ENCODE measurements around the gene CXXC4. TPM values are rescaled to one million over a fixed set of nuclear protein-coding genes. Genes with fewer than 3 reads are reported as not detected.

CXXC4 gene
- total RNA-seq, 5 donors from 2014 or later (not counting 1 experiment from before 2014, with no cell fraction given) = 0.09 to 0.20 (median 0.13) TPM; not detected in 1

DNA sequence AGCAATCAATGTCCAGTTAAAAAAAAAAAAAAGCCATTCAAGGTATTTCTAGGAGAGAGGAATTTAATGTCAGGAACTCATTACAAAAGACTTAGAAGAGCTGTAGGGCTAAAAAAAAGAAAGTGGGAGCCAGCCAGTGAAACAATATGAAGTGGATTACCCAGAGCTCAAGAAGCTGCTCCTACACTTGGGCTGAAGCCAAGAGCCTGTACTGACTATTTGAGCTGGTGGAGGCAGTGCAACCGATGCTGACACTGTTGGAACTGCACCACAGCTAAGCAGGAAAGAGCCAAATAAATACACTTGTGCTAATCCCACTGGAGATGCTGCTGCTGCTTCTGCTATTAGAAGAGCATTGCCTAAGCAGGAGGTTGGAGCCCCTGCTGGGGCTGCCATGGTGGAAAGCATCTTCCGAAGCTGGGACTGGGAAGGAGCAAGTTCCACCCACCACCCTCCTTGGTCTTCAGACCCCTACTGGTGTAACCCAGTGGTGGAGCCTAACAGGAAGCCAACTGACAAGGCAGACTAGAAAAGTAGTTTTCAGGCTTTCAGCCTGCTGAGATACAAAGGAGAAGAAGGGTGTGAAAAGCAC lies 65.4 kb downstream of the CXXC4 start:
- no peaks in the 10 kb centered on the region for H3K4me1 Mint-ChIP-seq
- H3K27ac Mint-ChIP-seq = no peak overlapping the region
- H3K4me3 Mint-ChIP-seq = no peak overlapping the region
- Histone ChIP-seq H3K36me3 (ENCODE audit: control insufficient read depth in 2 of 2, extremely low read depth in 1 of 2, insufficient read depth in 1 of 2, low read length in 1 of 2) (no peaks in the 10 kb centered on the region), H3K4me3 (ENCODE audit: control insufficient read depth in 1 of 2, extremely low read depth in 1 of 2, low read length in 1 of 2) (no peak overlapping the region), H3K27ac (ENCODE audit: low read length) (no peak overlapping the region), H3K9me3 (no peaks in the 10 kb centered on the region), H3K4me1 (ENCODE audit: control insufficient read depth in 1 of 2, extremely low read depth in 1 of 2, insufficient read depth in 2 of 2, low read length in 2 of 2) (no peaks in the 10 kb centered on the region), H3K27me3 (replicated peaks in 1 of 2; ENCODE audit: control insufficient read depth in 2 of 2, extremely low read depth in 1 of 2, insufficient read depth in 2 of 2, low read length in 1 of 2) (no peaks in the 10 kb centered on the region)
- no peaks in the 10 kb centered on the region for H3K27me3 Mint-ChIP-seq
- CTCF ChIA-PET = interaction anchor here in 1 of 2 donors (0.5 kb wide), 1 partner anchor 30 kb away, joined by 3 read pairs; no protein-coding TSS in a partner anchor
- H3K36me3 Mint-ChIP-seq = no peaks in the 10 kb centered on the region
- peaks cover 0 to 11% (median 3%) of the 10 kb centered on the region in 3 donors for H3K9me3 Mint-ChIP-seq
- 89% methylated on average over 1 of the region's 2 CpGs for WGBS (ENCODE audit: insufficient coverage)
- POLR2A ChIA-PET = no interaction called here
- DNase-seq (no peak), ATAC-seq (replicated peaks in 1 of 4) (no peak)

GRCh38 chr4:104425948-104426347 lies 68.7 kb downstream of the CXXC4 start:
- Histone ChIP-seq H3K27me3 (replicated peaks in 1 of 2; ENCODE audit: control insufficient read depth in 2 of 2, extremely low read depth in 1 of 2, insufficient read depth in 2 of 2, low read length in 1 of 2) (no peaks in the 10 kb centered on the region), H3K4me3 (ENCODE audit: control insufficient read depth in 1 of 2, extremely low read depth in 1 of 2, low read length in 1 of 2) (no peak overlapping the region), H3K36me3 (ENCODE audit: control insufficient read depth in 2 of 2, extremely low read depth in 1 of 2, insufficient read depth in 1 of 2, low read length in 1 of 2) (no peaks in the 10 kb centered on the region), H3K4me1 (ENCODE audit: control insufficient read depth in 1 of 2, extremely low read depth in 1 of 2, insufficient read depth in 2 of 2, low read length in 2 of 2) (no peaks in the 10 kb centered on the region), H3K27ac (ENCODE audit: low read length) (no peak overlapping the region), H3K9me3 (no peaks in the 10 kb centered on the region)
- no peak for ATAC-seq (replicated peaks in 1 of 4)
- no peaks in the 10 kb centered on the region for H3K4me1 Mint-ChIP-seq
- POLR2A ChIA-PET = no interaction called here
- CTCF ChIA-PET = no interaction called here
- 57% methylated on average over 1 of the region's 2 CpGs for WGBS (ENCODE audit: insufficient coverage)
- peaks cover 0 to 11% (median 0%) of the 10 kb centered on the region in 3 donors for H3K9me3 Mint-ChIP-seq
- no peak overlapping the region for H3K27ac Mint-ChIP-seq
- DNase-seq = no peak
- no peaks in the 10 kb centered on the region for H3K27me3 Mint-ChIP-seq
- H3K36me3 Mint-ChIP-seq = no peaks in the 10 kb centered on the region
- H3K4me3 Mint-ChIP-seq = no peak overlapping the region

- Histone ChIP-seq H3K9me3 (no peaks in the 10 kb centered on the region), H3K4me1 (ENCODE audit: control insufficient read depth in 1 of 2, extremely low read depth in 1 of 2, insufficient read depth in 2 of 2, low read length in 2 of 2) (no peaks in the 10 kb centered on the region), H3K27me3 (replicated peaks in 1 of 2; ENCODE audit: control insufficient read depth in 2 of 2, extremely low read depth in 1 of 2, insufficient read depth in 2 of 2, low read length in 1 of 2) (no peaks in the 10 kb centered on the region), H3K36me3 (ENCODE audit: control insufficient read depth in 2 of 2, extremely low read depth in 1 of 2, insufficient read depth in 1 of 2, low read length in 1 of 2) (no peaks in the 10 kb centered on the region), H3K27ac (ENCODE audit: low read length) (no peak overlapping the region), H3K4me3 (ENCODE audit: control insufficient read depth in 1 of 2, extremely low read depth in 1 of 2, low read length in 1 of 2) (no peak overlapping the region)
- ATAC-seq (replicated peaks in 1 of 4) (no peak), DNase-seq (no peak)
- Mint-ChIP-seq H3K36me3 (no peaks in the 10 kb centered on the region), H3K27ac (no peak overlapping the region), H3K9me3 (peaks cover 0 to 11% (median 0%) of the 10 kb centered on the region in 3 donors), H3K4me1 (no peaks in the 10 kb centered on the region), H3K27me3 (no peaks in the 10 kb centered on the region), H3K4me3 (no peak overlapping the region)
- ChIA-PET POLR2A (no interaction called here), CTCF (no interaction called here)
- WGBS (ENCODE audit: insufficient coverage) = 92% methylated on average over 2 of the region's 8 CpGs
Measured at GRCh38 chr4:104424989-104425388, 69.7 kb downstream of the CXXC4 start.

DNA sequence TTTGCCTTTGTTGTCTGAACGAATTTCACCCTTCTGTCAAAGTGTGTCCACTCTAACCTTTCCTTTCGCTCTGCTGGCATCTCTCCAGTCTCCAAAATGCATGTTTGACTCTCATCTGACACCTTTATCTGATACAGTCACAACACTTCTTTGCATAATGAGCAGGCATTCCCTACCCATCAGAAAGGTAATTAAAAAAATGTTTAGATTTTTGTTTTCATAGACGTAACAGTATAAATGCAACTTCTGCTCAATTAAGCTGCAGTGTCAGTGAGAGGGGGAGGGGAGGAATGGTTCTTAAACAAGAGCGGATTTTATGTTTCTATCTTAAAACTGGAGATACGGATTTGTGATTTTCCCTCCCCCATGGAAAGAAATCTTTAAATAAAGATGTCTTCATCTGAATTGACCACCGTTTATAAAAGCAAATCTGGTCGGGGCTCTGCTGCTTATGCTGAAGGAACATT lies 70.2 kb downstream of the CXXC4 start:
- no peak for ATAC-seq (replicated peaks in 1 of 4)
- Mint-ChIP-seq H3K27ac (no peak overlapping the region), H3K27me3 (no peaks in the 10 kb centered on the region), H3K4me1 (no peaks in the 10 kb centered on the region), H3K36me3 (no peaks in the 10 kb centered on the region), H3K9me3 (peaks cover 0 to 11% (median 0%) of the 10 kb centered on the region in 3 donors), H3K4me3 (no peak overlapping the region)
- no peak for DNase-seq
- Histone ChIP-seq H3K4me3 (ENCODE audit: control insufficient read depth in 1 of 2, extremely low read depth in 1 of 2, low read length in 1 of 2) (no peak overlapping the region), H3K9me3 (no peaks in the 10 kb centered on the region), H3K27me3 (replicated peaks in 1 of 2; ENCODE audit: control insufficient read depth in 2 of 2, extremely low read depth in 1 of 2, insufficient read depth in 2 of 2, low read length in 1 of 2) (no peaks in the 10 kb centered on the region), H3K36me3 (ENCODE audit: control insufficient read depth in 2 of 2, extremely low read depth in 1 of 2, insufficient read depth in 1 of 2, low read length in 1 of 2) (no peaks in the 10 kb centered on the region), H3K4me1 (ENCODE audit: control insufficient read depth in 1 of 2, extremely low read depth in 1 of 2, insufficient read depth in 2 of 2, low read length in 2 of 2) (no peaks in the 10 kb centered on the region), H3K27ac (ENCODE audit: low read length) (no peak overlapping the region)
- WGBS (ENCODE audit: insufficient coverage) = no CpG with 5 or more reads among the region's 7 CpGs
- POLR2A ChIA-PET = no interaction called here
- CTCF ChIA-PET = no interaction called here

GRCh38 chr4:104421566-104421965 lies 73.1 kb downstream of the CXXC4 start:
- CTCF ChIA-PET = no interaction called here
- Mint-ChIP-seq H3K27me3 (no peaks in the 10 kb centered on the region), H3K36me3 (no peaks in the 10 kb centered on the region), H3K4me3 (no peak overlapping the region), H3K9me3 (no peaks in the 10 kb centered on the region), H3K4me1 (no peaks in the 10 kb centered on the region), H3K27ac (no peak overlapping the region)
- no CpG with 5 or more reads among the region's 2 CpGs for WGBS (ENCODE audit: insufficient coverage)
- Histone ChIP-seq H3K4me1 (ENCODE audit: control insufficient read depth in 1 of 2, extremely low read depth in 1 of 2, insufficient read depth in 2 of 2, low read length in 2 of 2) (no peaks in the 10 kb centered on the region), H3K27ac (ENCODE audit: low read length) (no peak overlapping the region), H3K36me3 (ENCODE audit: control insufficient read depth in 2 of 2, extremely low read depth in 1 of 2, insufficient read depth in 1 of 2, low read length in 1 of 2) (no peaks in the 10 kb centered on the region), H3K9me3 (no peaks in the 10 kb centered on the region), H3K4me3 (ENCODE audit: control insufficient read depth in 1 of 2, extremely low read depth in 1 of 2, low read length in 1 of 2) (no peak overlapping the region), H3K27me3 (replicated peaks in 1 of 2; ENCODE audit: control insufficient read depth in 2 of 2, extremely low read depth in 1 of 2, insufficient read depth in 2 of 2, low read length in 1 of 2) (no peaks in the 10 kb centered on the region)
- ATAC-seq (replicated peaks in 1 of 4) = no peak
- POLR2A ChIA-PET = no interaction called here
- no peak for DNase-seq

DNA sequence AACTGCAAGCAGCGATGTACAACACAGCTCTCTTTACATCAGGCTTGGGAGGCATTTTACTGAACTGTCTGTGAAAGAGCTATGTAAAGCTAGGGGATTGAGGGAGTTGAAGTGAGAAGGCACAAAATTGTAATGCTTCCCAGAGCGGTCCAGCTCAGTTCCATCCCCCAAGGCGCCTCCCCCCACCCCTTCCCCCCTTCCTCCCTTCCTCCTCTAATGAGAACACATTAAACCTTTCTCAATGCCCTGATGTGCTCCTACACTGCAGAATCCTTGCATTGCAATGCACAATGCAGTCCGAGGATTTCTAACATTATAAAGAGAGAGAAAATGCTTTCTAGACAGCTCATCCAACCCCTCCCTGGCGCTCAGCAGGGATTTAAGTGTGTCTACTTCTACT lies 73.9 kb downstream of the CXXC4 start:
- H3K9me3 ChIP-seq = no peaks in the 10 kb centered on the region
- H3K4me1 ChIP-seq (ENCODE audit: control insufficient read depth in 1 of 2, extremely low read depth in 1 of 2, insufficient read depth in 2 of 2, low read length in 2 of 2) = no peaks in the 10 kb centered on the region
- Mint-ChIP-seq H3K36me3 (no peaks in the 10 kb centered on the region), H3K9me3 (no peaks in the 10 kb centered on the region), H3K27ac (no peak overlapping the region), H3K4me1 (no peaks in the 10 kb centered on the region), H3K4me3 (no peak overlapping the region), H3K27me3 (no peaks in the 10 kb centered on the region)
- ATAC-seq (replicated peaks in 1 of 4) = no peak
- no peak for DNase-seq
- POLR2A ChIA-PET = no interaction called here
- H3K27ac ChIP-seq (ENCODE audit: low read length) = no peak overlapping the region
- no peak overlapping the region for H3K4me3 ChIP-seq (ENCODE audit: control insufficient read depth in 1 of 2, extremely low read depth in 1 of 2, low read length in 1 of 2)
- no CpG with 5 or more reads among the region's 5 CpGs for WGBS (ENCODE audit: insufficient coverage)
- H3K36me3 ChIP-seq (ENCODE audit: control insufficient read depth in 2 of 2, extremely low read depth in 1 of 2, insufficient read depth in 1 of 2, low read length in 1 of 2) = no peaks in the 10 kb centered on the region
- H3K27me3 ChIP-seq (replicated peaks in 1 of 2; ENCODE audit: control insufficient read depth in 2 of 2, extremely low read depth in 1 of 2, insufficient read depth in 2 of 2, low read length in 1 of 2) = no peaks in the 10 kb centered on the region
- CTCF ChIA-PET = no interaction called here
